ENCODE results near the gene DTNBP1. TPM values are rescaled to one million over a fixed set of nuclear protein-coding genes. Genes with fewer than 3 reads are reported as not detected.

Gene DTNBP1
- total and polyA plus RNA-seq, 2 experiments from 2014 or later: 9.2 to 41.6 TPM

GRCh38 chr6:15493437-15494168, 169.2 kb downstream of the DTNBP1 start:
- Histone ChIP-seq H3K27ac (no peak overlapping the region), H3K9me3 (ENCODE audit: low read depth) (no peaks in the 10 kb centered on the region), H3K4me3 (no peak overlapping the region), H3K36me3 (peaks cover 3% of the 10 kb centered on the region), H3K4me1 (ENCODE audit: low read depth) (peaks cover 6% of the 10 kb centered on the region), H3K27me3 (no peaks in the 10 kb centered on the region)
- DNase-seq (ENCODE audit: low read depth in 1 of 2, low spot score in 1 of 2): no peak
- TF ChIP-seq CTCF (IDR thresholded peaks at IDR 0.05; ENCODE audit: low read depth, low read length): no peak

DNA sequence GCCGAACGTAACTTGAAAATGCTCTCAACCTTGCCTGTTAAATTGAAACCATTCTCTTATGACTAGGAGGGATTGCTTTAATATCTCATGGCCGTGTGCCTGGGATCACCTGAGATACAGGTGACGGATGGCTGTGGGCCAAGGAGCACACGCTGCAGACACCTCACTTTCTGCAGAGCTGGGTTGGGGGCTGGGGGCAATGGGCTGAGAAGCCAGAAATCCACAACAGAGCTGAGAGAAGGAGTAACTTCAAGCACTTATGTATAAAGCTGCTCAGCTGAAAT, 170.9 kb downstream of the DTNBP1 start:
- TF ChIP-seq CTCF (IDR thresholded peaks at IDR 0.05; ENCODE audit: low read depth, low read length): no peak
- peaks cover 6% of the 10 kb centered on the region for H3K4me1 ChIP-seq (ENCODE audit: low read depth)
- no peaks in the 10 kb centered on the region for H3K27me3 ChIP-seq
- H3K9me3 ChIP-seq (ENCODE audit: low read depth): no peaks in the 10 kb centered on the region
- peaks cover 13% of the 10 kb centered on the region for H3K36me3 ChIP-seq
- DNase-seq (ENCODE audit: low read depth in 1 of 2, low spot score in 1 of 2): no peak
- H3K27ac ChIP-seq: no peak overlapping the region
- no peak overlapping the region for H3K4me3 ChIP-seq

DNA sequence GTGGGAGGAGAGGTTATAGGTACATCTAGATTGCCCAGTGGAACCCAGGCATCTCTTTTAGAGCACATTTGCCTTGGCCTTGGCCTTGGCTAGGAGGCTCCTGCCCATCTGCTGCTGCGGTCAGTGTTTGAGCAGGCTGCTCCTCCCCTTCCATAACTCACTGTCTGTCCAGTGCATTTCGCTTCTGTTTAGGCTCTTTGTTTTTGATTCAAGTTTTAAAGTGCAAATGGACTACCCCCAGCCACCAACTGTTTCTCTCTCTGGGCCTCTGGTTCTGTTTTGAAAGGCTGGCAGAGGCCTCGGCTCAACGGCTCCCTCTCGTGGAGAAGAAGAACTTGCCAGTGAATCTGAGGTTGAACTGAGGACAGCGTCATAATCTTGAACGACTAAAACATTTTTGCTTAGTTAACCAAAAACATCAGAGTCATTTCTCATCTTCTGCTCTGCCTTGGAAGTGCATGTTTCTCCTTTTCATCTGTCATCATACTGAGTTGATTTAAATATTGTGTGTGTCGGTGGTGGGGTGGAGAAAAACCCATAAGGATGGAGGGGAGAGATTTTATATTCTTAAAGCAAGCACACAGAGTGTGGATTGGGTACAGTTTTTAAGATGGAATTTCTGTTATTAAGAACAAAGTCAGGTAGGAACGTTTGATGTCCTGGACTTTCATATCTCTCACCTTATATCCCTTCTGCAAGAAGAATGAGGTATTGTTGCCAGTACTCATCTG, 171.4 kb downstream of the DTNBP1 start:
- TF ChIP-seq CTCF (IDR thresholded peaks at IDR 0.05; ENCODE audit: low read depth, low read length): peak; percentile 95
- H3K27ac ChIP-seq: no peak overlapping the region
- H3K4me3 ChIP-seq: no peak overlapping the region
- peaks cover 13% of the 10 kb centered on the region for H3K36me3 ChIP-seq
- H3K27me3 ChIP-seq: no peaks in the 10 kb centered on the region
- DNase-seq (ENCODE audit: low read depth in 1 of 2, low spot score in 1 of 2): peak; percentile 75 to 86
- H3K9me3 ChIP-seq (ENCODE audit: low read depth): no peaks in the 10 kb centered on the region
- peaks cover 6% of the 10 kb centered on the region for H3K4me1 ChIP-seq (ENCODE audit: low read depth)

- H3K4me3 ChIP-seq: no peak overlapping the region
- peaks cover 13% of the 10 kb centered on the region for H3K36me3 ChIP-seq
- H3K27ac ChIP-seq: no peak overlapping the region
- H3K4me1 ChIP-seq (ENCODE audit: low read depth): peaks cover 4% of the 10 kb centered on the region
- DNase-seq (ENCODE audit: low read depth in 1 of 2, low spot score in 1 of 2): no peak
- H3K9me3 ChIP-seq (ENCODE audit: low read depth): no peaks in the 10 kb centered on the region
- no peak for TF ChIP-seq CTCF (IDR thresholded peaks at IDR 0.05; ENCODE audit: low read depth, low read length)
- H3K27me3 ChIP-seq: no peaks in the 10 kb centered on the region
These were observed 172.4 kb downstream of the DTNBP1 start for GRCh38 chr6:15490242-15491100.

GRCh38 chr6:15489261-15489962, 173.4 kb downstream of the DTNBP1 start:
- no peak for TF ChIP-seq CTCF (IDR thresholded peaks at IDR 0.05; ENCODE audit: low read depth, low read length)
- no peak for DNase-seq (ENCODE audit: low read depth in 1 of 2, low spot score in 1 of 2)

More at GRCh38 chr6:15489261-15489962, 173.4 kb downstream of the DTNBP1 start:
- Histone ChIP-seq H3K4me1 (ENCODE audit: low read depth) (no peaks in the 10 kb centered on the region), H3K27ac (no peak overlapping the region), H3K4me3 (no peak overlapping the region), H3K9me3 (ENCODE audit: low read depth) (no peaks in the 10 kb centered on the region), H3K36me3 (peaks cover 13% of the 10 kb centered on the region), H3K27me3 (no peaks in the 10 kb centered on the region)
